KBM-7 (cell line): ENCODE measurements around the gene CHDH.
A peak's percentile ranks its signal among the peaks of the same experiment; 100 is the strongest.

Experiments
- DNase-seq: peaks from one replicate; pipeline ENCODE4 v3.0.0-alpha.2; 2015
- in situ Hi-C: fragments of 300-500 bp; cut with MboI; formaldehyde crosslinking; loops from 2 replicates; pipeline ENCODE4 v1.14.3; 2020; ENCODE audit warnings: low sequenced_read_pairs, low pct_unique_long_range_greater_than_20kb, mixed read lengths

Gene CHDH

GRCh38 chr3:53846134-53846850, at the start of gene CHDH, which contains the start of gene IL17RB:
TSS of gene CHDH (minus strand) at chr3:53846419. CDS start at chr3:53824008, 22,411 bp downstream.
TSS of gene IL17RB (plus strand) at chr3:53846568. CDS start at chr3:53846589, 21 bp downstream.
- in situ Hi-C loops: no loop called here
- DNase-seq: peak; percentile 82

GRCh38 chr3:53892286-53892637, 46.0 kb upstream of the CHDH start:
- no peak for DNase-seq
- in situ Hi-C loops: no loop called here

DNA sequence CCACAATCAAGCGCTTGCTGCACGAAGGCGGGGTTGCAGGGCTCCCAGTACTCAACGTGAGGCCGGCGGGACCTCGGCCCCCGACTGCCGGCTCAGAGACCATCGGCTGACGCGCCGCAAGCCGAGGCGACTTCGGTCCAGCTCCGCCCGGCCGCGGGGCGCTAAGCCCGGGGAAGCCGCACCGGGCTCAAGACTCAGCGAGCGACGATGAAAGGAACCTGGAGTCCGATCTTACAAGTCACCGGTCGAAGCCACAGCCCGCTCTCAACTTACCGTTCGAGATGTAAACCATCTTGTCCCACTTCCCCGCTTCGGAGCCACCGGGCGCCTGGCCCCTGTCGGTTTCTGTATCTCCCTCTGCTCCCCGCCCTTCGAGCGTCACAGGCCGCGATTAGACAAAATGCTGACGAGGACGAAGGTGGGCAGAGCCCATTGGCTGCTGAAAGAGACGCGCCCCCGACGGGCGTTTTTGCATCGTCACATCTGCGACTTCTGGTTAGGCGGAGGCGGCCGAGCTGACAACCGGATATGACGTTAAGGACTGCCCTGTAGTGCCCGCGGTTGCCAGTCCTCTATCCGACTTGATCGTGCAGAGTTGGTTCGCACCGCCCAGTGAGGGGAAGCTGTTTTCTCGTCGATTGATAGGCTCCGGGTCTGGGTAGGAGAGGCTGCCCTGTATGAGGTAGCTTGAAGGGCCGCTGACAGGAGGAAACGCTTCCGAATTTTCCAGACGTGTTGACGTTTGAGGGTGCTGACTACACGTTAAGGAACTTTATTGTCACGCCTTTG, 45.5 kb upstream of the CHDH start, which contains the start of gene SELENOK:
Gene SELENOK, minus strand, starts transcription at position 363 of the 789 bp plus-strand sequence.
- peak; percentile 99 for DNase-seq
- in situ Hi-C loops: no loop called here

DNA sequence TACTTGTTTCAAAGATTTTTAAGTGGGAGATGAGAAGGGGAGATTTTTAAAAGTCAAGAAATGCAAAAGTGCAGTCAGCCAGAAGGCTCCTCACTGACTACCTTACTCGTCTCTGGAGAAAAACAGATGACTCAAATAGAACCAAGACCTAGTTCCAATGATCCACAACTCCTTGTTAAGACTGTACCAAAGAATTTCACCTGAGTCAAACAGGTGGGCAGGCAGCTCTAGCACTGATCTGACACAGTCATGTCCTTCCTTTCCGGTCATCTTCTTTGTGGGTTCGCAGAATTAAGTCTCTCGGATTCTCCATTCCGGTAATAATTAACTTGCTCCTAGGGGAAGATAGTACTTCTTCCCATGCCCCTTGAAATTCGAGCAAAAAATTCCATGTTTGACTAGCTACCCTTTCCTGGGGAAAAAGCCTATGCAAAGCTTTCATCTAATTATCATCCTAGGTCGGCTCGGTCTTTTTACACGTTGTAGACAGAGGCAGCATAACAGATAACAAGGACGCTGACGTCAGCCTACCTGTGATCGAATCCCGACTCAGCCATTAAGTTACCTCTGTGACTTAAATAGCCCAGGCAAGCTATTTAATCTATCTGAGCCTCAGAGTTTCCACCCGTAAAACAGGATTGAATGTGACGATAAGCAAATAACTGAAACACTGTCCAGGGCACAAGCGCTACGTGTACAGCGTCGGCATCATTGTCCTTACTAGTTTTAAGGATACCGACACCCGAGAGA, 44.7 kb upstream of the CHDH start:
- DNase-seq: no peak
- in situ Hi-C loops: no loop called here

DNA sequence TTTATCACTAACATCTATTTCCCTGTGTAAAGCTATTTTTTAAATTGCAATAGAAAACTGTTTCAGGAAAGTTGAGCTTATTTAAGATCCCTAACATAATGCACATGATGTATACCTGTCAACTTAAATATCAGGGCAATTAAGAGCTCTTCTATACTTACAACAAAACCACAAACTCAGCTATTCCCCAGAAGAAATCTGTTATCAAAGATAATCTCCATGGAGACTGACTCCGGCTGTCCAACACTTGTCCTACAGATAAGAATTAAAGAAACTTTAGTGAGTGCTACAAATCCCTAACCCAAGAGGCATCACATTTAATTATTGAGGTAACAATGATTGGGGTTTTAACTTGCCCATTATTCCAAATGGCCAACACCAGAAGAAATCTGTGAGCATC, 42.0 kb upstream of the CHDH start:
- DNase-seq: no peak
- in situ Hi-C loops: no loop called here

- in situ Hi-C loops: no loop called here
These were observed 41.2 kb upstream of the CHDH start for GRCh38 chr3:53887446-53887845.

DNA sequence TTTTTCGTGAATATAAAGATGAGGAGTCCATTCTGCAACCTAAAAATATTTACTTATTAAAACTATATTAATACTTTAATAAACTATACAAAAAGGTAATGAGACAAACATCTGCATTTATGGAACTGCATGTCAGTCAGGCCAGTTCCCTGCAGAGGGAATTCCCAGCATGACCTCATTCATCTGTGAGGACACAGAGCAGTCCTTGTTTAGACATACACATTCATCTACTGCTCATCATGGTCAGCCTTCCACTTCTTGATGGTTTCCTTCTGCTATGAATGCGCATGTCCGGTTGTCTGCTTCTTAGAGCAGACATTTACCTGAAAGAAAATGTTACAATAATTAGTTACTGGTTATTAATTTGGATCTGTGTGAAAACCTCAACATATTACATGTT, 39.0 kb upstream of the CHDH start:
- in situ Hi-C loops: no loop called here

More at GRCh38 chr3:53887446-53887845, 41.2 kb upstream of the CHDH start:
- no peak for DNase-seq

GRCh38 chr3:53884623-53885022, 38.4 kb upstream of the CHDH start:
- in situ Hi-C loops: no loop called here

More for the DNA sequence above, 39.0 kb upstream of the CHDH start:
- DNase-seq: no peak

GRCh38 chr3:53883008-53883407, 36.8 kb upstream of the CHDH start:
- DNase-seq: no peak
- in situ Hi-C loops: no loop called here

More at GRCh38 chr3:53884623-53885022, 38.4 kb upstream of the CHDH start:
- DNase-seq: no peak

- in situ Hi-C loops: no loop called here
- peak; percentile 90 for DNase-seq
These were observed 35.7 kb upstream of the CHDH start, which contains the start of gene ACTR8 for GRCh38 chr3:53881691-53882593. TSS of gene ACTR8 (minus strand) at chr3:53882152. CDS start at chr3:53882101, 51 bp downstream.

GRCh38 chr3:53880396-53881345, 34.5 kb upstream of the CHDH start:
- in situ Hi-C loops: no loop called here
- no peak for DNase-seq

- DNase-seq: no peak
- in situ Hi-C loops: no loop called here
These were observed 19.7 kb upstream of the CHDH start for GRCh38 chr3:53865732-53866499.

- no peak for DNase-seq
- in situ Hi-C loops: no loop called here
These were observed 16.9 kb upstream of the CHDH start for GRCh38 chr3:53863145-53863544.

GRCh38 chr3:53862241-53862640, 16.0 kb upstream of the CHDH start:
- no peak for DNase-seq
- in situ Hi-C loops: no loop called here

GRCh38 chr3:53860196-53860595, 14.0 kb upstream of the CHDH start:
- in situ Hi-C loops: no loop called here
- DNase-seq: no peak

GRCh38 chr3:53859178-53859577, 13.0 kb upstream of the CHDH start:
- no peak for DNase-seq
- in situ Hi-C loops: no loop called here
